Pancreas (tissue), 10 donors: Measurements from ENCODE around the gene ZBTB9. TPM values are rescaled to one million over a fixed set of nuclear protein-coding genes. Genes with fewer than 3 reads are reported as not detected.

Experiments used
- ATAC-seq, 4 donors: fragments of 200-7000 bp; cut with Tn5 transposase; one replicate each; pipeline versions ENCODE4 v1.8.0 to v1.9.1; 2020; ENCODE audit warnings: mild to moderate bottlenecking in 4 of 4, moderate library complexity in 4 of 4
- DNase-seq, 6 donors: peaks; one replicate each; pipeline ENCODE4 v3.0.0-alpha.2; 2020
- FAIRE-seq: peaks from 2 replicates; lab custom pipeline; 2012; peaks lifted over from hg19 to GRCh38; lab: Jason Lieb, UNC
- H3K27ac ChIP-seq, 4 donors: fragments of 200-600 bp; sonication (generic); 1 replicate in 3 of 4; 2 replicates in 1 of 4; pipeline versions ENCODE4 v1.5.0 to v1.8.0; 2020
- H3K27me3 ChIP-seq, 4 donors: fragments of 200-600 bp; one replicate each; pipeline ENCODE4 v1.8.0; 2021
- H3K36me3 ChIP-seq, 3 donors: fragments of 200-600 bp; sonication (generic) in 1 of 3; one replicate each; pipeline versions ENCODE4 v1.5.0 to v1.8.0; 2020 to 2021
- H3K4me1 ChIP-seq, 3 donors: fragments of 200-600 bp; one replicate each; pipeline ENCODE4 v1.8.0; 2021
- H3K4me3 ChIP-seq, 4 donors: fragments of 200-600 bp; sonication (generic) in 2 of 4; one replicate each; pipeline versions ENCODE4 v1.5.0 to v1.8.0; 2020 to 2021
- H3K9me3 ChIP-seq, 4 donors: fragments of 200-600 bp; one replicate each; pipeline ENCODE4 v1.8.0; 2021
- CTCF ChIP-seq, 4 donors: fragments of 200-600 bp; sonication (generic) in 3 of 4; IDR thresholded peaks; one replicate each; pipeline versions ENCODE4 v1.5.0 to v1.8.0; 2021; ENCODE audit warnings: antibody characterized with exemption in 4 of 4
- WGBS, 2 donors: extraction: QIAGEN DNeasy Blood & Tissue Kit; methylation state at CpG; one replicate each; pipeline ENCODE4 v1.1.7; 2013; 5-methylcytosine and 5-hydroxymethylcytosine counted together
- intact Hi-C, 3 donors: fragments of 100-400 bp; cut with DNase I; formaldehyde crosslinking; loops; one replicate each; pipeline versions ENCODE4 v1.11.1 to v1.14.2; 2022
- polyA plus RNA-seq, 2 donors: library from polyadenylated mRNA; stranded (reverse); fragments of 200-250 nt; gene quantifications; one replicate each; pipeline ENCODE4 v1.2.3, GENCODE V29; 2013
- total RNA-seq, 6 donors: library from RNA; stranded (reverse); fragmentation: NEBNext Ultra II Directional in 4 of 6; extraction: Animal tissue kit (Norgen Biotek cat#: 25700) in 4 of 6; gene quantifications; one replicate each; pipeline versions ENCODE4 v1.2.1 to v1.2.4, GENCODE V29; 2021 to 2023
- donor health status: healthy with polysubstance abuse.
- donor health status: DM: no; HTN: no; CAD: no; lungs with moderate emphysema.
- donor health status: DM: no; HTN: no; CAD: no.
- donor health status: control.
- donor health status: control.
- donor health status: Bipolar disorder and iron deficiency.
- donor health status: DM: yes; HTN: yes; CAD: no.
- donor health status: DM: no; HTN: no; CAD: no.
- donor health status: DM: no; HTN: no; CAD: no.
- donor health status: DM: yes; HTN: yes; CAD: no.

The ZBTB9 gene
- total and polyA plus RNA-seq, 8 donors: 1.7 to 4.7 (median 3.5) TPM

GRCh38 chr6:33416386-33417127 lies 37.8 kb upstream of the ZBTB9 start:
- intact Hi-C loops: no loop called here
- no peaks in the 10 kb centered on the region for H3K9me3 ChIP-seq

GRCh38 chr6:33417128-33417902 lies 37.1 kb upstream of the ZBTB9 start:
- H3K4me1 ChIP-seq: peaks cover 0 to 21% (median 0%) of the 10 kb centered on the region in 3 donors
- 1 to 2% methylated on average over 25 of the region's 25 CpGs for WGBS, 2 donors
- peak overlapping the region; percentile 44 to 71 (median 54) for H3K4me3 ChIP-seq
- peak overlapping the region; percentile 72 to 95 (median 87) for H3K27ac ChIP-seq
- no peak for FAIRE-seq
- peak in 1 of 6 donors; percentile 47 for DNase-seq
- no peaks in the 10 kb centered on the region for H3K9me3 ChIP-seq
- no peaks in the 10 kb centered on the region for H3K27me3 ChIP-seq
- intact Hi-C loops: no loop called here
- no peak for TF ChIP-seq CTCF (IDR thresholded peaks at IDR 0.05)
- peak in 1 of 4 donors; percentile 5 for ATAC-seq
- H3K36me3 ChIP-seq: peaks cover 0 to 13% (median 7%) of the 10 kb centered on the region in 3 donors

More at GRCh38 chr6:33416386-33417127, 37.8 kb upstream of the ZBTB9 start:
- TF ChIP-seq CTCF (IDR thresholded peaks at IDR 0.05): no peak
- Histone ChIP-seq H3K36me3 (peaks cover 0 to 13% (median 7%) of the 10 kb centered on the region in 3 donors), H3K27ac (peak overlapping the region in 1 of 4 donors; percentile 95), H3K27me3 (no peaks in the 10 kb centered on the region), H3K4me1 (peaks cover 0 to 27% (median 4%) of the 10 kb centered on the region in 3 donors), H3K4me3 (peak overlapping the region; percentile 44 to 71 (median 54))
- DNase-seq (no peak), ATAC-seq (no peak), FAIRE-seq (no peak)
- WGBS, 2 donors: 38 to 57% methylated on average over 12 of the region's 12 CpGs

GRCh38 chr6:33417903-33418689 lies 36.3 kb upstream of the ZBTB9 start, which contains the start of gene CUTA:
Gene CUTA, minus strand, starts transcription at chr6:33418107. Its CDS starts 107 bp downstream, at chr6:33418000.
- peak; percentile 95 to 99 (median 99) for DNase-seq
- H3K27me3 ChIP-seq: no peaks in the 10 kb centered on the region
- WGBS, 2 donors: 0 to 1% methylated on average over 50 to 51 of the region's 51 CpGs
- peak; percentile 94 to 96 (median 94) for ATAC-seq
- peaks cover 0 to 13% (median 7%) of the 10 kb centered on the region in 3 donors for H3K36me3 ChIP-seq
- peak within 1 kb of the TSS; percentile 76 to 95 (median 87) for H3K27ac ChIP-seq
- no peak for TF ChIP-seq CTCF (IDR thresholded peaks at IDR 0.05)
- peaks cover 0 to 21% (median 0%) of the 10 kb centered on the region in 3 donors for H3K4me1 ChIP-seq
- intact Hi-C loops: no loop called here
- H3K9me3 ChIP-seq: no peaks in the 10 kb centered on the region
- H3K4me3 ChIP-seq: peak within 1 kb of the TSS; percentile 44 to 71 (median 54)
- peak; percentile 98 for FAIRE-seq

- peaks cover 0 to 7% (median 7%) of the 10 kb centered on the region in 3 donors for H3K36me3 ChIP-seq
- TF ChIP-seq CTCF (IDR thresholded peaks at IDR 0.05): no peak
- no peaks in the 10 kb centered on the region for H3K27me3 ChIP-seq
- no peaks in the 10 kb centered on the region for H3K9me3 ChIP-seq
- WGBS, 2 donors: 49 to 52% methylated on average over 8 of the region's 8 CpGs
- peaks cover 0 to 21% (median 0%) of the 10 kb centered on the region in 3 donors for H3K4me1 ChIP-seq
- intact Hi-C loops: no loop called here
- H3K27ac ChIP-seq: peak overlapping the region; percentile 76 to 95 (median 87)
- H3K4me3 ChIP-seq: peak overlapping the region in 2 of 4 donors; percentile 44 to 71
- no peak for DNase-seq
- ATAC-seq: no peak
- FAIRE-seq: no peak
Observed at GRCh38 chr6:33418690-33419291, 35.6 kb upstream of the ZBTB9 start.
